ENCODE measurements around the gene OTUB2. TPM values are rescaled to one million over a fixed set of nuclear protein-coding genes. Genes with fewer than 3 reads are reported as not detected.

Gene OTUB2
- total and polyA plus RNA-seq, 7 experiments from 2014 or later: 0.11 to 2.5 (median 0.59) TPM; not detected in 1

DNA sequence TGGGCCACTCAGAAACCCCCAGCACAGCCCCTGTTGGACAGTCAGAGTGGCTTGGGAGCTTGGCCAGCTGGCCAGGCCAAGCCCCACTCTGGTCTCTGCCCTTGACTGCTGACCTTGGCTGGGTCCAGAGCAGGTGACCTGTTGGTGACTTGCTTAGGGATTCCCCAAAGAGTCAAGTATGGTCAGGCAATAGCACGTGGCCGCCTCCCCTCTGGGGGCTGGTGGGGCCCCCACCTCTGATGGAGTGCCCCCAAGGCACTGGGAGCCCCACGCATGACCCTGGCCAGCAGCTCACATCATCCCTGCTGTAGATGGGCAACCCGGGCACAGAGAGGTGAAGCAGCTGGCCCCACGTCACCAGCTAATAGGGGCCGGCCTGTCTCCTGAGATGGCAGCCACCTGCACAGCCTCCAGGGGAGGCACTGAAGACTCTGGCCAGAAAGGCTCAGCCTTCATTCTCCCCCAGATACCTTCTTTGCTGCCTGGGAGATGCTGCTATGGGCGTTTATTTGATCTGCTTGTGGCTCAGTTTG is 27.2 kb upstream of the OTUB2 start:
- Histone ChIP-seq H3K36me3 (ENCODE audit: control insufficient read depth in 2 of 3, insufficient read depth in 3 of 3, low read length in 3 of 3) (no peaks in the 10 kb centered on the region), H3K9me3 (ENCODE audit: control insufficient read depth in 2 of 3, low read length in 3 of 3) (no peaks in the 10 kb centered on the region), H3K27ac (ENCODE audit: low read depth, low read length) (no peak overlapping the region), H3K4me3 (ENCODE audit: low read length) (no peak overlapping the region), H3K27me3 (ENCODE audit: control insufficient read depth in 2 of 2, insufficient read depth in 2 of 2, low read length in 2 of 2) (no peaks in the 10 kb centered on the region), H3K4me1 (ENCODE audit: control insufficient read depth in 2 of 2, insufficient read depth in 2 of 2, low read length in 2 of 2) (peaks cover 4 to 6% of the 10 kb centered on the region in 2 donors)
- CTCF ChIA-PET: interaction anchor here (0.6 to 9.9 kb wide), 8 partner anchors 13 to 60 kb away, joined by 3 to 139 read pairs (median 6); partner anchors contain the start of gene ASB2
- ATAC-seq: no peak
- Mint-ChIP-seq H3K36me3 (no peaks in the 10 kb centered on the region), H3K27me3 (peaks cover 0 to 6% (median 2%) of the 10 kb centered on the region in 5 donors), H3K4me3 (no peak overlapping the region), H3K9me3 (peaks cover 0 to 2% (median 0%) of the 10 kb centered on the region in 11 donors), H3K4me1 (peaks cover 2 to 49% (median 10%) of the 10 kb centered on the region in 7 donors), H3K27ac (peak overlapping the region in 1 of 9 donors; percentile 21)
- DNase-seq: no peak
- POLR2A ChIA-PET: no interaction called here
- intact Hi-C loops (cut with micrococcal nuclease): no loop called here

DNA sequence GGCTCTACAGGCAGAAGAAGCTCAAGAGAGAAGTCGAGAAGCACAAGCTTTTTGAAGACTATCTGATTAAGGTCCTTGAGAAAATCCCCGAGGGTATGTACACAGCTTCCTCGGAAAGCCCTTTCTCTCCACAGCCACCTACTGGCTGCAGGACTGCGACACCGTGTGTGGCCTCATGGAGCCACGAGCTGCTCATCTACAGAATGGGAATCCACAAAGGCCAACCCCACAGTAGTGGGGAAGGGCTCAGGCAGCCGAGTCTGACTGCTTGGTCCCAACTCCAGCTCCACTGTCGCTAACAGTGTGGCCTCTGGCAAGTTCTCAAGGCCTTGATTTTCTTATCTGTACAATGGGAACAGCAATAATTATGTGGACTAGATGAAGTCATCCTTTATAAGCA is 26.6 kb upstream of the OTUB2 start:
- Histone ChIP-seq H3K27ac (ENCODE audit: low read depth, low read length) (no peak overlapping the region), H3K4me3 (ENCODE audit: low read length) (no peak overlapping the region), H3K27me3 (ENCODE audit: control insufficient read depth in 2 of 2, insufficient read depth in 2 of 2, low read length in 2 of 2) (no peaks in the 10 kb centered on the region), H3K36me3 (ENCODE audit: control insufficient read depth in 2 of 3, insufficient read depth in 3 of 3, low read length in 3 of 3) (no peaks in the 10 kb centered on the region), H3K9me3 (ENCODE audit: control insufficient read depth in 2 of 3, low read length in 3 of 3) (no peaks in the 10 kb centered on the region), H3K4me1 (ENCODE audit: control insufficient read depth in 2 of 2, insufficient read depth in 2 of 2, low read length in 2 of 2) (peaks cover 4 to 6% of the 10 kb centered on the region in 2 donors)
- Mint-ChIP-seq H3K36me3 (no peaks in the 10 kb centered on the region), H3K9me3 (peaks cover 0 to 2% (median 0%) of the 10 kb centered on the region in 11 donors), H3K27ac (peak overlapping the region in 1 of 9 donors; percentile 47), H3K4me3 (no peak overlapping the region), H3K4me1 (peaks cover 2 to 45% (median 10%) of the 10 kb centered on the region in 7 donors), H3K27me3 (peaks cover 0 to 6% (median 2%) of the 10 kb centered on the region in 5 donors)
- POLR2A ChIA-PET: interaction anchor here (2.3 kb wide), 1 partner anchor 60 kb away, joined by 9 read pairs; no protein-coding TSS in a partner anchor
- no peak for DNase-seq
- intact Hi-C loops (cut with micrococcal nuclease): no loop called here
- ATAC-seq: no peak
- CTCF ChIA-PET: interaction anchor here (0.6 to 9.9 kb wide), 10 partner anchors 8 to 60 kb away, joined by 3 to 139 read pairs (median 6); partner anchors contain the start of gene ASB2

DNA sequence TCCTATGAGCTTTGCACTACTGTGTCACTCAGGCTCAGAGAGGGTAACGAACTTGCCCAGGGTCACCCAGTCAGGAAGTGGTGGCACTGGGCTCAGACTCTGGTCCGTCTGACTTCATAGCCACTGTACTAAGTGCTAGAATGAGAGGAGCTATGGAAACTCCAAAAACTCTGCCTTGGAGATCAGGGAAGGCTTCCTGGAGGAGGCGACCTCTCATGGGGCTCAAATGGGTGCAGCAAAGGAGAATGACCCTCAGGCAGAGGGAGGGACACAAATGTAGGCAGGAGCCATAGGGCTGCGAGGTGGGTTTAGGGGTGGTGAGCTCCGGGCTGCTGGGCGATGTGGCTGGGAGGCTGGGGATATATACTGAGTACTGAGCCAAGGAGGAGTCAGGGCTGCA is 25.9 kb upstream of the OTUB2 start:
- Mint-ChIP-seq H3K9me3 (peaks cover 0 to 2% (median 0%) of the 10 kb centered on the region in 11 donors), H3K4me3 (no peak overlapping the region), H3K27me3 (peaks cover 5 to 12% (median 7%) of the 10 kb centered on the region in 5 donors), H3K36me3 (no peaks in the 10 kb centered on the region), H3K4me1 (peaks cover 2 to 49% (median 10%) of the 10 kb centered on the region in 7 donors), H3K27ac (no peak overlapping the region)
- POLR2A ChIA-PET: interaction anchor here (2.3 kb wide), 1 partner anchor 61 kb away, joined by 9 read pairs; no protein-coding TSS in a partner anchor
- ATAC-seq: no peak
- Histone ChIP-seq H3K9me3 (ENCODE audit: control insufficient read depth in 2 of 3, low read length in 3 of 3) (no peaks in the 10 kb centered on the region), H3K27ac (ENCODE audit: low read depth, low read length) (no peak overlapping the region), H3K27me3 (ENCODE audit: control insufficient read depth in 2 of 2, insufficient read depth in 2 of 2, low read length in 2 of 2) (no peaks in the 10 kb centered on the region), H3K4me1 (ENCODE audit: control insufficient read depth in 2 of 2, insufficient read depth in 2 of 2, low read length in 2 of 2) (peaks cover 4 to 6% of the 10 kb centered on the region in 2 donors), H3K36me3 (ENCODE audit: control insufficient read depth in 2 of 3, insufficient read depth in 3 of 3, low read length in 3 of 3) (no peaks in the 10 kb centered on the region), H3K4me3 (ENCODE audit: low read length) (no peak overlapping the region)
- no peak for DNase-seq
- CTCF ChIA-PET: interaction anchor here (0.7 to 9.9 kb wide), 10 partner anchors 9 to 61 kb away, joined by 3 to 139 read pairs (median 8); partner anchors contain the start of gene ASB2
- intact Hi-C loops (cut with micrococcal nuclease): loop anchor here (2.0 to 5.0 kb wide), 3 partner anchors 21 to 43 kb away; no protein-coding TSS in a partner anchor

DNA sequence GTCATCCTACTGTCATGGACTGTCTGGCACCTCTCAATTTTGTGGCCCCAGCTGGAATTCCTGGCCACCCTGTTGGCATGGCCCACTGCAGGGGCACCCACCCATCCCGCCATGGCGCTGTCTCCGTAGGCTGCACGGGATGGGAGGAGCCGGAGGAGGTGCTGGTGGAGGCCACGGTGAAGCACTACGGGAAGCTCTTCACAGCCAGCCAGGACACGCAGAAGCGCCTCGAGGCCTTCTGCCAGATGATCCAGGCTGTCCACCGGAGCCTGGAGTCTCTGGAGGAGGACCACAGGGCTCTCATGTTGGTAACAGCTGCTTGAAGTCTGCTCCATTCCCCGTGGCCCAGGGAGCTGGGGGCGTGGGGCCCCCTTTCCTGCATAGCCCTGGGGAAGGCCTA is 25.1 kb upstream of the OTUB2 start:
- no peaks in the 10 kb centered on the region for H3K27me3 ChIP-seq (ENCODE audit: control insufficient read depth in 2 of 2, insufficient read depth in 2 of 2, low read length in 2 of 2)
- no peak overlapping the region for H3K4me3 Mint-ChIP-seq
- CTCF ChIA-PET: interaction anchor here (1.0 to 9.9 kb wide), 9 partner anchors 10 to 136 kb away, joined by 3 to 139 read pairs (median 7); no protein-coding TSS in a partner anchor
- no peak for ATAC-seq
- peaks cover 4 to 6% of the 10 kb centered on the region in 2 donors for H3K4me1 ChIP-seq (ENCODE audit: control insufficient read depth in 2 of 2, insufficient read depth in 2 of 2, low read length in 2 of 2)
- no peaks in the 10 kb centered on the region for H3K9me3 ChIP-seq (ENCODE audit: control insufficient read depth in 2 of 3, low read length in 3 of 3)
- POLR2A ChIA-PET: interaction anchor here (0.8 to 2.3 kb wide), 2 partner anchors 22 to 61 kb away, joined by 3 to 9 read pairs; no protein-coding TSS in a partner anchor
- H3K36me3 ChIP-seq (ENCODE audit: control insufficient read depth in 2 of 3, insufficient read depth in 3 of 3, low read length in 3 of 3): no peaks in the 10 kb centered on the region
- peaks cover 2 to 47% (median 10%) of the 10 kb centered on the region in 7 donors for H3K4me1 Mint-ChIP-seq
- no peak overlapping the region for H3K4me3 ChIP-seq (ENCODE audit: low read length)
- intact Hi-C loops (cut with micrococcal nuclease): loop anchor here (1.0 to 5.0 kb wide), 6 partner anchors 22 to 62 kb away; no protein-coding TSS in a partner anchor
- no peak for DNase-seq
- H3K36me3 Mint-ChIP-seq: no peaks in the 10 kb centered on the region
- no peak overlapping the region for H3K27ac ChIP-seq (ENCODE audit: low read depth, low read length)
- peaks cover 6 to 16% (median 8%) of the 10 kb centered on the region in 5 donors for H3K27me3 Mint-ChIP-seq
- peaks cover 0 to 2% (median 0%) of the 10 kb centered on the region in 11 donors for H3K9me3 Mint-ChIP-seq
- H3K27ac Mint-ChIP-seq: no peak overlapping the region

DNA sequence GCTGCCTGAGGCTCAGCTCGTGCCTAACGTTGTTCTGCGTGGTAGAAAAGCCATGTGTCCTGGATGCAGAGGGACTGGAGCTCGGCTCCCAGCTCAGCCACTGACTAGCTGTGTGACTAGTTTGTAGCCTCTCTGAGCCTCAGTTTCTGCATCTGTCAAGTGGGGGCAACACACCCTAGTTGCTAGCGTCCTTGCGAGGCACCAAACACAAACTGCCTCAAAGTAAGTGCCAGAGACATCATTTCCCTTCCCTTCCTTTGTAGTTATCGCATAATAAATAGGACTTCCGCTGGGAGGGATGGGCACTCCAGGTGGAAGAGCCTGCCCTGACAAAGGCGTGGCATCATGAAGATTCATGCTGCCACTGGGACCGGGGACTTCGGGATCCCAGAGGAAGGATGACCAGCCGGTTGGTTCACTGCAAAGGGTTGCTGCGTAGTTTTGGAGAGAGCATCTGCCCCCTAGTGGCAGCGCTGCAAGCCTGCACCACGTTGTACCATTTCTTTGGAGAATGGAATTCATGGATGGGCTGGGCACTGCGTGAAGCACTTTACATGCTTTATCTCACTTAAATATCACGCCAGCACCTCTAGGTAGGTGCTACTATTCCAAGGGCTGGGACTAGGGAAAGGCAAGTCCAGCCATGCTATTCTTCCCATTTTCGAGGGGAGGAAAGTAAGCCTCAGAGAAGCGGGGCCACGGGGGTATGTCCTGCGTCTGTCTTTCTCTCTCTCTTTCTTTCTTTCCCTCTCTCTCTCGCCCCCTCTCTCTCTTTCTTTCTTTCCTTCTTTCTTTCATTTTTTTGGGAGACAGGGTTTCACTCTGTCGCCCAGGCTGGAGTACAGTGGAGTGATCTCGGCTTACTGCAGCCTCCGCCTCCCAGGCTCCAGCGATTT is 24.4 kb upstream of the OTUB2 start:
- peak overlapping the region in 9 of 10 donors; percentile 23 to 57 (median 53) for H3K4me3 Mint-ChIP-seq

DNA sequence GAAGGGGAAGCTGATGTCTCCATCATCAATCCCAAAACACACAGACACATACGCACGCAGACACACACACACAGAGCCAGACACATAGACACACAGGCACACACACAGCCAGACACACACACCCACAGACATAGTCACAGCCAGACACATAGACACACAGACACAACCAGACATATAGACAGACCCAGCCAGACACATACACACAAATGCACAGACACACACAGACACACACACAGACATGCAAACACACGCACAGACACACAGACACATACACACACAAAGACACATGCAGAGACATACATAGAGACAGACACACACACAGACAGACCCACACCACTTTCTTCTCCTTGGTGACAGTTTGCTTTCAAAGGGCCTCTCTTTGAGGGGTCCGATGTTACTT is 22.7 kb upstream of the OTUB2 start:
- Histone ChIP-seq H3K4me3 (ENCODE audit: low read length) (no peak overlapping the region), H3K36me3 (ENCODE audit: control insufficient read depth in 2 of 3, insufficient read depth in 3 of 3, low read length in 3 of 3) (no peaks in the 10 kb centered on the region), H3K27ac (ENCODE audit: low read depth, low read length) (no peak overlapping the region), H3K27me3 (ENCODE audit: control insufficient read depth in 2 of 2, insufficient read depth in 2 of 2, low read length in 2 of 2) (no peaks in the 10 kb centered on the region), H3K9me3 (ENCODE audit: control insufficient read depth in 2 of 3, low read length in 3 of 3) (no peaks in the 10 kb centered on the region), H3K4me1 (ENCODE audit: control insufficient read depth in 2 of 2, insufficient read depth in 2 of 2, low read length in 2 of 2) (peaks cover 4 to 6% of the 10 kb centered on the region in 2 donors)
- ATAC-seq: no peak
- intact Hi-C loops (cut with micrococcal nuclease): loop anchor here in 1 of 2 donors (5.0 kb wide), 1 partner anchor 46 kb away; no protein-coding TSS in a partner anchor
- CTCF ChIA-PET: interaction anchor here (0.9 to 9.9 kb wide), 4 partner anchors 13 to 64 kb away, joined by 3 to 139 read pairs (median 8); no protein-coding TSS in a partner anchor
- no peak for DNase-seq
- H3K9me3 Mint-ChIP-seq: peaks cover 0 to 2% (median 0%) of the 10 kb centered on the region in 11 donors
- H3K27me3 Mint-ChIP-seq: peaks cover 6 to 20% (median 8%) of the 10 kb centered on the region in 5 donors
- H3K4me1 Mint-ChIP-seq: peaks cover 5 to 40% (median 10%) of the 10 kb centered on the region in 7 donors
- no peak overlapping the region for H3K27ac Mint-ChIP-seq
- no peak overlapping the region for H3K4me3 Mint-ChIP-seq
- POLR2A ChIA-PET: no interaction called here
- H3K36me3 Mint-ChIP-seq: no peaks in the 10 kb centered on the region

More for the DNA sequence above, 24.4 kb upstream of the OTUB2 start:
- no peaks in the 10 kb centered on the region for H3K9me3 ChIP-seq (ENCODE audit: control insufficient read depth in 2 of 3, low read length in 3 of 3)
- Mint-ChIP-seq H3K36me3 (no peaks in the 10 kb centered on the region), H3K27ac (peak overlapping the region in 2 of 9 donors; percentile 38 to 78), H3K27me3 (peaks cover 6 to 19% (median 8%) of the 10 kb centered on the region in 5 donors), H3K9me3 (peaks cover 0 to 2% (median 0%) of the 10 kb centered on the region in 11 donors), H3K4me1 (peaks cover 2 to 45% (median 10%) of the 10 kb centered on the region in 7 donors)
- intact Hi-C loops (cut with micrococcal nuclease): loop anchor here (1.0 to 5.0 kb wide), 6 partner anchors 23 to 62 kb away; no protein-coding TSS in a partner anchor
- H3K27ac ChIP-seq (ENCODE audit: low read depth, low read length): no peak overlapping the region
- H3K36me3 ChIP-seq (ENCODE audit: control insufficient read depth in 2 of 3, insufficient read depth in 3 of 3, low read length in 3 of 3): no peaks in the 10 kb centered on the region
- ATAC-seq (peak; percentile 85), DNase-seq (peak; percentile 28 to 63 (median 51))
- H3K4me3 ChIP-seq (ENCODE audit: low read length): no peak overlapping the region
- ChIA-PET POLR2A (interaction anchor here (0.8 to 2.3 kb wide), 2 partner anchors 23 to 62 kb away, joined by 3 to 9 read pairs; no protein-coding TSS in a partner anchor), CTCF (interaction anchor here (1.0 to 9.9 kb wide), 8 partner anchors 11 to 135 kb away, joined by 3 to 139 read pairs (median 8); no protein-coding TSS in a partner anchor)
- H3K27me3 ChIP-seq (ENCODE audit: control insufficient read depth in 2 of 2, insufficient read depth in 2 of 2, low read length in 2 of 2): no peaks in the 10 kb centered on the region
- H3K4me1 ChIP-seq (ENCODE audit: control insufficient read depth in 2 of 2, insufficient read depth in 2 of 2, low read length in 2 of 2): peaks cover 4 to 6% of the 10 kb centered on the region in 2 donors
